Daoy (cell line): ENCODE data around the gene LIPC. TPM values are rescaled to one million over a fixed set of nuclear protein-coding genes. Genes with fewer than 3 reads are reported as not detected.

Experiments used
- DNase-seq: peaks from one replicate; pipeline ENCODE4 v3.0.0-alpha.2; 2015; ENCODE audit warnings: low read depth
- total RNA-seq: library from RNA; depleted of rRNA; stranded (reverse); fragments of >200 nt; shearing (Covaris generic); gene quantifications from 2 replicates; pipeline ENCODE4 v1.2.3, GENCODE V29; 2014

Gene LIPC
- total RNA-seq, 1 experiment from 2014 or later = 0.74 TPM

GRCh38 chr15:58616171-58616570, 184.4 kb downstream of the LIPC start:
- DNase-seq = no peak
